PC-9 (cell line): ENCODE data around the gene FBXO48.

Experiments used
- CTCF ChIP-seq: fragments of 200-600 bp; sonication (generic); conservative IDR thresholded peaks from 2 replicates; pipeline ENCODE4 v1.6.1; 2017; ENCODE audit warnings: mixed run types, antibody characterized with exemption, mild to moderate bottlenecking, moderate library complexity
- EZH2 ChIP-seq: fragments of 200-600 bp; sonication (generic); IDR thresholded peaks from 2 replicates; pipeline ENCODE4 v1.8.0; 2017; ENCODE audit warnings: antibody characterized with exemption, low read depth

DNA sequence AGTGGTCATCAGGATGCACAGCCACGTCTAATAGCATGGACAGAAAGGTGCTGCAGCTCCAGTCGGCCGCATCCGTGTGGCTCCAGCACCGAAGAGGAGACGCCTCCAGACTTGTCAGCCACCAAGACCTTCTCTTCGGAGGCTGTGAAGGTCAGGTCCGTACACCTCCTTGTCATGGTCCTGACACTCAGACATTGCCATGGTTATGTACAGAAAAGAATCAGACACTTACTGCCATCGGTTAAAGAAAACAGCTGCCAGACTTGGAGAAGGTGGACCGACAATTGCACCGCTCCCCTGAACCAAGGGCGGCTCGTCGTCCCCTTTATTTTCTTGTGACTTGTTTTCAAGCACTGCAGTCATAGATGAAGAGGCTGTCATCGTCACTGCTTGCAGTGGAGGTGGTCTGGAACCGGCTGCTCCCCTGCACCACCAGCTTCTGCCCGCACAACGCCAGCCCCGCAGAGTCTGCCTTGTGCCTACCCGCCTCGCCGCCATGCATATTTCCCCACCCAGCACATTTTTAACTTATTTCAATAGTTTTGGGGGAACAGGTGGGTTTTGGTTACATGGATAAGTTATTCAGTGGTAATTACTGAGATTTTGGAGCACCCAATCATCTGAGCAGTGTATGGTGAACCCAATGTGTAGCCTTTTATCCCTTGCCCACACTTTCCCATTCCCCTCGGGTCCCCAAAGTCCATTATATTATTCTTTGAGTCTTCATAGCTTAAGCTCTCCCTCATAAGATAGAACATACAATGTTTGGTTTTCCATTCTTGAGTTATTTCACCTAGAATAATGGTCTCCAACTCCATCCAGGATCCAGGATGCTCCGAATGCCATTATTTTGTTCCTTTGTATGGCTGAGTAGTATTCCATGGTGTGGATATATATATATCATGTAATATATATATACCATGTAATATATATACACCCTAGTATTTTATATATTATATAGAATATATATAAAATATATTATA lies 18.1 kb downstream of the FBXO48 start:
- TF ChIP-seq EZH2, result no peak
- TF ChIP-seq CTCF, result no peak
